Activated T-helper 1 cell treated with Interleukin-2 at 50 U/mL for 16 hours (primary cell): ENCODE measurements around the gene ZNF503.

Source experiments
- DNase-seq: peaks from one replicate; pipeline ENCODE4 v3.0.0-alpha.2; 2020; ENCODE audit warnings: low read depth

The ZNF503 gene

GRCh38 chr10:75431180-75432111 is 29.9 kb upstream of the ZNF503 start, which contains the start of gene LRMDA:
LRMDA (plus strand) TSS chr10:75431624.
- no peak for DNase-seq

DNA sequence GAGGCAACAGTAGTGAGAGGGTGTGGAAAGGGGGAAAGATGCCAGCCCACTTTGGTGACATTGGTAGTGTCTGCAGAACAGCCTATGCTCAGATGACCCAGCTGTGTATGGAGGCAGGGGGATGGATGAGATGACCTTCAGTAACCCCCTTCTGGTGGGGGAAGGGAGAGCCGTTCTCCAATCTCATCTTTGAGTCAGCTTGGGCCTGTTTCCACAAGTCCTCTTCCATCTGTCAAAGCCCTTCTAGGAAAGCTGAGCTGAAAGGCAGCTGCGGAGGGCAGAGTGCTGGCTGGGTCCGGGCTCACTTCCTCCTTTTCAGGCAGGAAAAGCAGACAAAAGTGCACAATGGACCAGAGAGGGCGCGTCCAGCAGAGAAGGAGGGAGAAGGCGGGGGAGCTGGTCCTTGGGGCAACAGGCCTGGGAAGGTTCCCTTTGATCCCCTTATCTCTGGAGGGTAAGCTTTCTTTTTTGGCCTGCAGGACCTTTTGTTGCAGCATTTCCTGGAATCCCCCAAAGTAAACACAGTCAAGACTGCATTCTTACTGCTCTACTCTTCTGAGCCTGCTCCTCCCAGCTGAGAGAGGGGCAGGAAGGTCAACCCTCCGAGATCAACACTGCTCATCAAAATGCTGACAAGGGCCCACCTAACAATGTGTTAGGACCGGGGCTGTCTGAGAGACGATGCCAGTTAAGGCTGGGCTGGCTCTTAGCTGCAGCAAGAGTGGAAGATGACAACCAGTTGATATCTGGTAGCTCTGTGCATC is 28.6 kb upstream of the ZNF503 start:
- DNase-seq: no peak

- no peak for DNase-seq
Measured at GRCh38 chr10:75429159-75429827, 27.7 kb upstream of the ZNF503 start.

- no peak for DNase-seq
Measured at GRCh38 chr10:75428434-75429158, 27.0 kb upstream of the ZNF503 start.

GRCh38 chr10:75427951-75428350 is 26.4 kb upstream of the ZNF503 start:
- DNase-seq: no peak

DNA sequence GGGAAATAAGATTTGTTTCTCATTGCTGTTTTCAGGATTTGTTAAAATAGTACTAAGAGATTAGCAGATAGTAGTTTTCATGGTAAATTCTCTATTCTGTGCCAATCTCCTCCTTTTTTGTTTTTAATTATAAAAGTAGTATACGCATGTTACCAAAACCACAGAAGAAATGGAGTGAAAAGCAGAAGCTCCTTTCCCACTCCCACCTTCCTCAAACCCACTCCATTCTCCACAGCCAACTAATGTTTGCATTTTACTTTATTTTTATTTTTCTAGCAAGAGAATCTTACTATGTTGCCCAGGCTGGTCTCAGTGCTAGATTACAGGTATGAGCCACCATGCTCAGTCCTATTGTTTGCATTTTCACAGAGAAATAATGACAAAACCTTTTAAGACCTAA is 25.3 kb upstream of the ZNF503 start:
- no peak for DNase-seq

- DNase-seq: no peak
Measured at GRCh38 chr10:75425291-75426079, 23.9 kb upstream of the ZNF503 start.

- DNase-seq: no peak
Measured at GRCh38 chr10:75424571-75424970, 23.0 kb upstream of the ZNF503 start.

GRCh38 chr10:75422913-75423312 is 21.3 kb upstream of the ZNF503 start:
- no peak for DNase-seq

- DNase-seq: no peak
Measured at GRCh38 chr10:75418712-75419111, 17.1 kb upstream of the ZNF503 start.

DNA sequence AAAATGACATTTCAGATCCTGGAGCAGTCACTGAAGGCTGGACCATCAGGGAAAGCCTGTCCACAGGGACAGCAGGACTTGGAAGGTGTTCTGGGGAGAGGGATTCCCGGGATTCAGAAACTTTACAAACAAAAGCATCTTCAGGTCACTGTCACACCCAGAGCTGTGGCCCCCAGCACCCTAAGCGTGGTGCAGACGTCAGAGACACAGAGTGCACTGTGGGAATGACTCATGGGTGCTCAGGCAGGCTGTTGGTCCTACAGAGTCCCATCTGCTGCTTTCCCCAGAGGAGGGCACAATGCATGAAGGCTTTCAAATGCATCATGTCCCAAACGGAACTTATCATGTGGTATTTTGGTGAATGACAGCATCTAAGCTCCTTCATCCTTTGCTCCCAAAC is 16.7 kb upstream of the ZNF503 start:
- DNase-seq: no peak

DNA sequence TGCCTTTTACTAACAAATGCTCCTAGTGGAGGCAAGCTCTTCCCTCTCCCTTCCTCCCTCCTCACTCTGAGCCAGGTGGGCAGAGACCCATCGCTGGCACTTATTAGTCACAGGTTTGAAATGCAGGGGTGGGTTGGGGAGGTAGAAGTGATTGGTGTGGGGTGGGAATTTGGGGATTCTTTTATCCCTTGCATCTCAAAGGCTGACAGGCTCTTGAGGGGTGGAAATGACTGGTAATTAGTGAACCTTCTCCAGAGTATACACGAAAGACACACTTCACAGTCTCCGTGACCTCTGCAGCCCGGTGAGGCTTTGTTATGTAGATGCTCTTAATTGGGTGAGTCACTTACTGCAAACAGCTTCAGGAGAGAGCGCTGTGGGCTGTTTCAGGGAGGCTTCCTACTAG is 16.0 kb upstream of the ZNF503 start:
- no peak for DNase-seq

- no peak for DNase-seq
Measured at GRCh38 chr10:75414527-75414926, 13.0 kb upstream of the ZNF503 start.

- DNase-seq: no peak
Measured at GRCh38 chr10:75410132-75411005, 8.8 kb upstream of the ZNF503 start.

DNA sequence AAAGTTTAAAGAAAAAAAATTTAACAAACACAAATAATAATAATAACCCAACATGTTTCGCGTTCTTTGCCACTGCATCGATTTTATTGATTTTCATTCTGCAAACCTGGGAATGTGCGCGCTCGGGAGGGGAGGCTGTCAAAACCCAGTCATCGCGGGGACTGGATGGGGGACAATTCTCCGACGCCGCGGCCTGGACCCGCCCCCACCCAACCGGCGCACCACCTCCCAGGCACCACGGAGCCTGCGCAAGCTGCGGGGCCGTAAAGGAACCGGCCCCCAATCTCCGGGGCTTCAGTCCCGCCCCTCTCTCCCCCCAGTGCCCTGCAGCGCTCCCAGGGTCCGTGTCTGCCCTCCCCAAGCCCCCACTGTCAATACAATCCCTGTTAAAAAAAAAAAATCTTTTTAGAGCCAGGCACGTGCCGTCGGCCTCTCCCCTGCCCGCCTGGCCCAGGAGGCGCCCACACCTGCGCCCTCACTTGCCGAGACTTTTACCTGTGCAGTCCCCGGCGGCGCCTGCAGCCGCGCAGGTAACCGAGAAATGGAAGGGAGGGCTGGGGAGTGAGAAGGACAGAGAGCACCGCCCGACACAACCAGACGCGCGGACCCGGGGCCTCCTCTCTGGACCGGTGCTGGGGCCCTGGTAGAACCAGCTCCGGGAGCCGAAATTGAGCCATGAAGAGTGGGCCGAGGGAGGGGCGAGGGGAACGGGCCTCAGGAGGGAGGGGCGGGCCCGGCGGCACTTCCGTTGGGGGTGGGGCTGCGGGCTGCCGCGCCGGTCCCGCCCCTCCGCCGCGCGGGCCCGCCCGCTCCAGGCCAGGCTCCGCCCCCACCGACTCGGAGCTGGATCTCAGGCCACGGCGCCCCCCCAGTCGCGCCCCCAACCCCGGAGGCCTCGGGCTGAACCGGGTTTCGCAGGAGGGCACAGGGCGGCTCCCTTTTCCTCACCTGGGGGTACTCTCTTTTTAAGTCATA is 7.6 kb upstream of the ZNF503 start:
- DNase-seq: no peak

GRCh38 chr10:75408509-75408875 is 6.9 kb upstream of the ZNF503 start:
- DNase-seq: no peak

DNA sequence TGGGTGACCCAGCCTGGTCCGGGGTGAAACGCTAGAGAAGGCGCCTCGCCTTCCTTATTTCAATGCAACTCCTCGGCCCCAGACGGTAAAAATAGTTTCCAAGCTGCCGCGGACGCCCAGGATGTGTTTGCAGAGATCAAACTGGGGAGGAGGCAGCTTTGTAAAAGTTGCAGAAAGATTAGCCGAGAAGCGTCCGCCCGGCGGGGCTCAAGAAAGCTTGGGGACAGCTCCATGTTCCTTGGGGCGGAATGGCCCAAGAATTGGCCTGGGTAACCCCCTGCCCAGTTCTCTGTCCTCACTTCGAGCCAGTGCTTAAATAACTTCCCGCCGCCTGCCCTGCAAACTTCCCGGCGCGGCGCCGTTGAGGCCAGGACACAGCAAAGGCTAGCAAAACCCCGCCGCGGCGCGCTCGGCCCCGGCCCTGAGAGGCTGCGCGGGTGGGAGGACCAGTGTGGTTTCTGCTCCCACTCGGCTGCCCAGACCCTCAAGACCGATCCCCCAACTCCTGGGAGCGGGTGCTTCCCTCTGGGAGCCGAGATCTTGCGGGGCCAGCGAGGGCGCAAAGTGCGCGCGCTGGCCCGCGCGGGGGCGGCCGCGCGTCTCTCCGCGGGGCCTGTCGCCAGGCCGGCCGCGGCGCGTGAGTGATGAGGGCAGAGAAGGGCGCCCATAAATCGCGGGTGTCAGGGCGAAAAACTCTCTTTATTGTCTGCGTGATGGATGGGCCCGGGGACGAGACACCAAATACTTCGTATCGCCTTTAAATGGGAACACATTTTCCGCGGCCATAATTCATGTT is 6.3 kb upstream of the ZNF503 start:
- DNase-seq: no peak

DNA sequence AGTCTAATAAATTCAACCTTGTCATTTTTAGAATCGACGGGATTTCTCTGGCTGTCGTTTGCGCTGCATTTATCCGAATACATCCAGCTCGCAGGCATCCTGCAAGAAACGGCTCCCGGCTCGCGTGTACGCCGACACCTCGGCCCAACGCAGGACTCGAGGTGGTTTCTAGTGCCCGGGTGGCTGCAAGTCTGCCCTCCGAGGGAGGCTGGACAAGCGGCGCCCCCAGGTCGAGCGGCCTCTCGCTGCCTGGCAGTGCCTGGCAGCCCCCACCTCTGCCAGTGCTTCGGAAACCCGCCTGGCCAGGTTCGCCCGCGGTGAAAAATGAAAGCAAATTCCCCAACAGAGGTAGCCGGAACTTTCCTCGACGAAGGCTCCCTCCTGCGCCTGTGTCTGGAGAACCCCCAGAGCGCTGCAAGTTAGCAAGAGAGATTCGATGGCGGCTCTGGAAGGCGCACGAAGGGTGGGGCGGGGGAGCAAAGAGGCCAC is 5.7 kb upstream of the ZNF503 start:
- DNase-seq: no peak
